ENCODE measurements around the gene KRTDAP.

Gene KRTDAP

GRCh38 chr19:35524181-35524837 is 34.0 kb upstream of the KRTDAP start:
- TF ChIP-seq SP1 (IDR thresholded peaks at IDR 0.05) (no peak), BHLHE40 (IDR thresholded peaks at IDR 0.05; ENCODE audit: borderline replicate concordance) (no peak), L3MBTL2 (conservative IDR thresholded peaks at IDR 0.05) (no peak), SUZ12 (IDR thresholded peaks at IDR 0.05) (no peak), ZNF384 (IDR thresholded peaks at IDR 0.05) (no peak), LEF1 (IDR thresholded peaks at IDR 0.05; ENCODE audit: borderline replicate concordance) (no peak), FOXM1 (IDR thresholded peaks at IDR 0.05; ENCODE audit: borderline replicate concordance) (no peak)
- TF ChIP-seq, protein P1, sequence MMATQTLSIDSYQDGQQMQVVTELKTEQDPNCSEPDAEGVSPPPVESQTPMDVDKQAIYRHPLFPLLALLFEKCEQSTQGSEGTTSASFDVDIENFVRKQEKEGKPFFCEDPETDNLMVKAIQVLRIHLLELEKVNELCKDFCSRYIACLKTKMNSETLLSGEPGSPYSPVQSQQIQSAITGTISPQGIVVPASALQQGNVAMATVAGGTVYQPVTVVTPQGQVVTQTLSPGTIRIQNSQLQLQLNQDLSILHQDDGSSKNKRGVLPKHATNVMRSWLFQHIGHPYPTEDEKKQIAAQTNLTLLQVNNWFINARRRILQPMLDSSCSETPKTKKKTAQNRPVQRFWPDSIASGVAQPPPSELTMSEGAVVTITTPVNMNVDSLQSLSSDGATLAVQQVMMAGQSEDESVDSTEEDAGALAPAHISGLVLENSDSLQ (IDR thresholded peaks at IDR 0.05) = no peak
- ChIA-PET CTCF (no interaction called here), POLR2A (interaction anchor here (1.1 kb wide), 1 partner anchor 14 kb away, joined by 4 read pairs; no protein-coding TSS in a partner anchor)
- DNase-seq (ENCODE audit: extremely low spot score) = no peak

- no peak for DNase-seq (ENCODE audit: extremely low spot score)
- CTCF ChIA-PET = no interaction called here
- TF ChIP-seq FOXM1 (IDR thresholded peaks at IDR 0.05; ENCODE audit: borderline replicate concordance) = no peak
- no peak for TF ChIP-seq CTBP1 (IDR thresholded peaks at IDR 0.05; ENCODE audit: borderline replicate concordance)
- TF ChIP-seq SUZ12 (IDR thresholded peaks at IDR 0.05) = no peak
- no peak for TF ChIP-seq FOXA1 (IDR thresholded peaks at IDR 0.05)
- no peak for TF ChIP-seq TARDBP (IDR thresholded peaks at IDR 0.05)
- TF ChIP-seq ZNF384 (IDR thresholded peaks at IDR 0.05) = no peak
- no peak for TF ChIP-seq NFRKB (IDR thresholded peaks at IDR 0.05)
- no peak for TF ChIP-seq FOXK2 (IDR thresholded peaks at IDR 0.05)
- no peak for TF ChIP-seq BHLHE40 (IDR thresholded peaks at IDR 0.05; ENCODE audit: borderline replicate concordance)
- TF ChIP-seq ELF4 (IDR thresholded peaks at IDR 0.05) = no peak
- TF ChIP-seq ARNT (IDR thresholded peaks at IDR 0.05) = no peak
- POLR2A ChIA-PET = no interaction called here
These were observed 32.6 kb upstream of the KRTDAP start for GRCh38 chr19:35522745-35523327.

- DNase-seq (ENCODE audit: extremely low spot score) = no peak
- TF ChIP-seq HDGF (IDR thresholded peaks at IDR 0.05; ENCODE audit: borderline replicate concordance) (no peak), TARDBP (IDR thresholded peaks at IDR 0.05) (no peak), FOXA1 (IDR thresholded peaks at IDR 0.05) (no peak), SUZ12 (IDR thresholded peaks at IDR 0.05) (no peak), ZNF384 (IDR thresholded peaks at IDR 0.05) (no peak), SP1 (IDR thresholded peaks at IDR 0.05) (no peak), FOXK2 (IDR thresholded peaks at IDR 0.05) (no peak)
- ChIA-PET POLR2A (interaction anchor here (1.6 kb wide), 1 partner anchor 11 kb away, joined by 10 read pairs; no protein-coding TSS in a partner anchor), CTCF (interaction anchor here (0.6 kb wide), 1 partner anchor 11 kb away, joined by 3 read pairs; no protein-coding TSS in a partner anchor)
These were observed 31.0 kb upstream of the KRTDAP start for GRCh38 chr19:35521124-35521743.

DNA sequence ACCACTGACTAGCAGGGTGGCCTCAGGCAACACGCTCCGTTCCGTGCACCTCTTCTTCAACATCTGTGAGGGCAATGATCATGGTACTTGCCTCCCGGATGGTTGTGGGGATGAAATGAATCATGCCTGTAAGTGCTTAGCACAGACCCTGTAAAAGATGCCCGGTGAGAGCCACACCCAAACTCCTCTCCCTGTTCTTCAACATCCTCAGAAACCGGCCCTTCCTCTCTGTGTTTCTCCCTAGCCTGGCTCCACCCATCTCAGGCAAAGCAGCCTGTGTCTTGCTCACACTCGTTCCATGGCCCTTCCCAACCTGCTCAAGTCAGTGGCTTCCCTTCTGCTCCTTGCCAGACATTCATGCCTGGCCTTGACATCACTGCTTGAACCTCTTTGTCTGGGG is 29.0 kb upstream of the KRTDAP start:
- CTCF ChIA-PET = interaction anchor here (1.5 kb wide), 1 partner anchor 9 kb away, joined by 7 read pairs; no protein-coding TSS in a partner anchor
- DNase-seq (ENCODE audit: extremely low spot score) = no peak

GRCh38 chr19:35518313-35518712 is 28.0 kb upstream of the KRTDAP start:
- TF ChIP-seq SUZ12 (IDR thresholded peaks at IDR 0.05) = no peak
- TF ChIP-seq FOXK2 (IDR thresholded peaks at IDR 0.05) = no peak
- TF ChIP-seq CTBP1 (IDR thresholded peaks at IDR 0.05; ENCODE audit: borderline replicate concordance) = no peak
- no peak for TF ChIP-seq L3MBTL2 (conservative IDR thresholded peaks at IDR 0.05)
- no peak for TF ChIP-seq ELF4 (IDR thresholded peaks at IDR 0.05)
- TF ChIP-seq, protein P1 (IDR thresholded peaks at IDR 0.05) = no peak
- TF ChIP-seq BHLHE40 (IDR thresholded peaks at IDR 0.05; ENCODE audit: borderline replicate concordance) = no peak
- TF ChIP-seq FOXM1 (IDR thresholded peaks at IDR 0.05; ENCODE audit: borderline replicate concordance) = no peak
- TF ChIP-seq FOXA1 (IDR thresholded peaks at IDR 0.05) = no peak
- TF ChIP-seq NFRKB (IDR thresholded peaks at IDR 0.05) = no peak
- TF ChIP-seq ARNT (IDR thresholded peaks at IDR 0.05) = no peak
- TF ChIP-seq SP1 (IDR thresholded peaks at IDR 0.05) = no peak
- no peak for TF ChIP-seq LEF1 (IDR thresholded peaks at IDR 0.05; ENCODE audit: borderline replicate concordance)
- no peak for TF ChIP-seq HDGF (IDR thresholded peaks at IDR 0.05; ENCODE audit: borderline replicate concordance)
- no peak for TF ChIP-seq TARDBP (IDR thresholded peaks at IDR 0.05)
- ChIA-PET CTCF (no interaction called here), POLR2A (interaction anchor here (0.9 kb wide), 2 partner anchors 8 to 24 kb away, joined by 3 to 4 read pairs; no protein-coding TSS in a partner anchor)
- DNase-seq (ENCODE audit: extremely low spot score) = no peak

More for the DNA sequence above, 29.0 kb upstream of the KRTDAP start:
- POLR2A ChIA-PET = no interaction called here
- no peak for TF ChIP-seq NFRKB (IDR thresholded peaks at IDR 0.05)
- no peak for TF ChIP-seq ARNT (IDR thresholded peaks at IDR 0.05)
- no peak for TF ChIP-seq ELF4 (IDR thresholded peaks at IDR 0.05)
- no peak for TF ChIP-seq L3MBTL2 (conservative IDR thresholded peaks at IDR 0.05)
- TF ChIP-seq FOXA1 (IDR thresholded peaks at IDR 0.05) = no peak
- TF ChIP-seq BHLHE40 (IDR thresholded peaks at IDR 0.05; ENCODE audit: borderline replicate concordance) = no peak
- no peak for TF ChIP-seq FOXK2 (IDR thresholded peaks at IDR 0.05)
- TF ChIP-seq ZNF384 (IDR thresholded peaks at IDR 0.05) = no peak
- no peak for TF ChIP-seq LEF1 (IDR thresholded peaks at IDR 0.05; ENCODE audit: borderline replicate concordance)

DNA sequence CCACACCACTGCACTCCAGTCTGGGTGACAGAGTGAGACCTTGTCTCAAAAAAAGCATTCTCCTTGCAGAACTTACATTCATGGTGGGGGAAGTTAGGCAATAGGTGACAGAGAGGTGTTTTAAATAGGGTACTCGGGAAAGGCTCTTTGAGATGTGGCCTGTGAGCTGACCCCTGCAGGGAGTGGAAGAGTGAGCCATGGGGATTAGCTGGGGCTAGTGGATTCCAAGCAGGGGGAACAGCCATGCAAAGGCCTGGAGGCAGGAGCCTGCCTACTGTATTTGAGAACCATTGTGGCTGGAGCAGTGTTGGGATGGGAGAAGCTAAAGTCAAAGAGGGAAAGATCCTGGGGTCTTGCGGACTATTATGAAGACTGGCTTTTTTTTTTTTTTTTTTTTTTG is 27.1 kb upstream of the KRTDAP start:
- DNase-seq (ENCODE audit: extremely low spot score) = no peak
- TF ChIP-seq L3MBTL2 (conservative IDR thresholded peaks at IDR 0.05) (no peak), ARNT (IDR thresholded peaks at IDR 0.05) (no peak), NFRKB (IDR thresholded peaks at IDR 0.05) (no peak), ZNF384 (IDR thresholded peaks at IDR 0.05) (no peak), SUZ12 (IDR thresholded peaks at IDR 0.05) (no peak), ELF4 (IDR thresholded peaks at IDR 0.05) (no peak), LEF1 (IDR thresholded peaks at IDR 0.05; ENCODE audit: borderline replicate concordance) (no peak), FOXM1 (IDR thresholded peaks at IDR 0.05; ENCODE audit: borderline replicate concordance) (no peak), FOXA1 (IDR thresholded peaks at IDR 0.05) (no peak)
- TF ChIP-seq, protein P1 (IDR thresholded peaks at IDR 0.05) = no peak
- CTCF ChIA-PET = interaction anchor here (0.6 kb wide), 1 partner anchor 154 kb away, joined by 3 read pairs; no protein-coding TSS in a partner anchor
- POLR2A ChIA-PET = no interaction called here

Data from HEK293T (cell line).